PC-3 (cell line): ENCODE data around the gene CEP104. TPM values are rescaled to one million over a fixed set of nuclear protein-coding genes. Genes with fewer than 3 reads are reported as not detected.
"Not testable (repeated sequence)": the region's sequence is repeated elsewhere in the genome, so short reads cannot be mapped to it uniquely, and the experiment has no call there.

Experiments
- ATAC-seq: fragments of 200-7000 bp; cut with Tn5 transposase; 2 replicates; pipeline ENCODE4 v1.9.1; 2020; ENCODE audit warnings: mild to moderate bottlenecking, moderate library complexity
- BruUV-seq: library from RNA; stranded (reverse); fragments of 400-500 nt; replicated peaks from 2 replicates; lab custom pipeline; 2021; lab: Mats Ljungman, UMichigan
- CTCF ChIA-PET: fragments of 300-600 bp; sonication (Branson Sonifier 250); formaldehyde crosslinking; loops from one replicate; lab custom pipeline; 2022; ENCODE audit warnings: antibody characterized with exemption; lab: Charles Lee
- POLR2A ChIA-PET: fragments of 300-600 bp; sonication (Branson Sonifier 250); formaldehyde crosslinking; loops from one replicate; lab custom pipeline; 2022; ENCODE audit warnings: antibody characterized with exemption; ENCODE audit not compliant: unreplicated experiment; lab: Charles Lee
- DNase-seq: peaks from one replicate; pipeline ENCODE4 v3.0.0-alpha.2; 2015
- H2AFZ ChIP-seq: fragments of 300-600 bp; sonication (generic); 2 replicates; pipeline ENCODE4 v1.6.0; 2016; ENCODE audit warnings: antibody characterized with exemption, low read length
- H3F3A ChIP-seq: fragments of 300-600 bp; sonication (generic); one replicate; pipeline ENCODE4 v1.6.0; 2017; ENCODE audit warnings: antibody characterized with exemption, low read length, control low read depth, mild to moderate bottlenecking; ENCODE audit not compliant: unreplicated experiment
- H3K27ac ChIP-seq: fragments of 300-600 bp; sonication (generic); 2 replicates; pipeline ENCODE4 v1.5.1; 2016; ENCODE audit warnings: mild to moderate bottlenecking, low read length
- H3K27me3 ChIP-seq: fragments of 300-600 bp; sonication (generic); 2 replicates; pipeline ENCODE4 v1.6.1; 2016; ENCODE audit warnings: low read length, mixed read lengths
- H3K36me3 ChIP-seq: fragments of 300-600 bp; sonication (generic); 2 replicates; pipeline ENCODE4 v1.6.1; 2016; ENCODE audit warnings: low read depth, mixed run types, low read length, mixed read lengths
- H3K4me1 ChIP-seq: fragments of 300-600 bp; sonication (generic); 2 replicates; pipeline ENCODE4 v1.5.1; 2016; ENCODE audit warnings: low read length; ENCODE audit not compliant: insufficient read depth
- H3K4me2 ChIP-seq: fragments of 300-600 bp; sonication (generic); 2 replicates; pipeline ENCODE4 v1.6.0; 2016; ENCODE audit warnings: low read length
- H3K4me3 ChIP-seq: fragments of 300-600 bp; sonication (generic); 2 replicates; pipeline ENCODE4 v1.5.1; 2016; ENCODE audit warnings: mild to moderate bottlenecking, low read length, mixed read lengths
- H3K79me2 ChIP-seq: fragments of 300-600 bp; sonication (generic); 2 replicates; pipeline ENCODE4 v1.6.1; 2017; ENCODE audit warnings: low read length, mixed read lengths
- H3K9ac ChIP-seq: fragments of 300-600 bp; sonication (generic); 2 replicates; pipeline ENCODE4 v1.6.0; 2016; ENCODE audit warnings: mild to moderate bottlenecking, low read length
- H3K9me2 ChIP-seq: fragments of 300-600 bp; sonication (generic); replicated peaks from 2 replicates; pipeline ENCODE4 v1.6.1; 2016; ENCODE audit warnings: mixed run types, low read length, mixed read lengths
- H3K9me3 ChIP-seq: fragments of 300-600 bp; sonication (generic); 2 replicates; pipeline ENCODE4 v1.6.1; 2016; ENCODE audit warnings: low read length, mixed read lengths
- H4K20me1 ChIP-seq: fragments of 300-600 bp; sonication (generic); 2 replicates; pipeline ENCODE4 v1.6.1; 2016; ENCODE audit warnings: low read length, mixed read lengths
- CTCF ChIP-seq: fragments of 300-600 bp; sonication (generic); conservative IDR thresholded peaks from 2 replicates; pipeline ENCODE4 v1.5.1; 2017; ENCODE audit warnings: antibody characterized with exemption, low read depth, mild to moderate bottlenecking, low read length
- EZH2 ChIP-seq: fragments of 300-600 bp; sonication (generic); IDR thresholded peaks from one replicate; pipeline ENCODE4 v1.6.1; 2017; ENCODE audit warnings: antibody characterized with exemption, mild to moderate bottlenecking, low read length; ENCODE audit not compliant: unreplicated experiment
- EZH2phosphoT487 ChIP-seq: fragments of 300-600 bp; sonication (generic); IDR thresholded peaks from 2 replicates; pipeline ENCODE4 v1.6.1; 2018; ENCODE audit warnings: mild to moderate bottlenecking, antibody characterized with exemption, low read length, borderline replicate concordance
- intact Hi-C: fragments of 100-400 bp; cut with micrococcal nuclease; formaldehyde crosslinking; loops from 2 replicates; pipeline ENCODE4 v1.9.0; 2023
- total RNA-seq: library from RNA; depleted of rRNA; stranded (reverse); fragments of >200 nt; gene quantifications from 2 replicates; pipeline ENCODE4 v1.2.3, GENCODE V29; 2014

Gene CEP104
- total RNA-seq, 1 experiment from 2014 or later, result 64.1 TPM

GRCh38 chr1:3814065-3814464, 42.9 kb downstream of the CEP104 start:
- TSS peak; percentile 15 for BruUV-seq

GRCh38 chr1:3811595-3811911, 45.5 kb downstream of the CEP104 start:
- 0 out of 2 replicates have a peak, but pooled peaks cover 3% of the 10 kb centered on the region for H3K36me3 ChIP-seq
- no TSS peak for BruUV-seq
- no peak for TF ChIP-seq EZH2
- no peak for TF ChIP-seq EZH2phosphoT487
- TF ChIP-seq CTCF, result no peak
- H2AFZ ChIP-seq, result peak overlapping the region; percentile 33; the same call in 1 of the 2 replicates
- H3K4me2 ChIP-seq, result 0 out of 2 replicates have a peak overlapping the region, but pooled peaks have one; percentile 1
- H3K4me3 ChIP-seq, result no peak overlapping the region
- ChIA-PET POLR2A (no interaction called here), CTCF (no interaction called here)
- ATAC-seq, result peak; percentile 8; the same call in 1 of the 2 replicates
- intact Hi-C loops, result no loop called here
- H3K27me3 ChIP-seq, result no peaks in the 10 kb centered on the region
- no peak for DNase-seq
- H3K9me2 ChIP-seq, result no peaks in the 10 kb centered on the region
- no peaks in the 10 kb centered on the region for H3F3A ChIP-seq
- H3K79me2 ChIP-seq, result no peaks in the 10 kb centered on the region
- no peaks in the 10 kb centered on the region for H3K9me3 ChIP-seq
- no peak overlapping the region for H3K27ac ChIP-seq
- H3K9ac ChIP-seq, result no peak overlapping the region
- H4K20me1 ChIP-seq, result no peaks in the 10 kb centered on the region
- no peaks in the 10 kb centered on the region for H3K4me1 ChIP-seq

More at GRCh38 chr1:3814065-3814464, 42.9 kb downstream of the CEP104 start:
- ATAC-seq (no peak), DNase-seq (no peak)
- Histone ChIP-seq H3F3A (no peaks in the 10 kb centered on the region), H3K9me2 (no peaks in the 10 kb centered on the region), H3K27me3 (no peaks in the 10 kb centered on the region), H3K27ac (no peak overlapping the region), H3K79me2 (no peaks in the 10 kb centered on the region), H3K4me1 (no peaks in the 10 kb centered on the region), H3K9ac (no peak overlapping the region), H4K20me1 (no peaks in the 10 kb centered on the region), H2AFZ (no peak overlapping the region), H3K4me2 (no peak overlapping the region), H3K9me3 (no peaks in the 10 kb centered on the region), H3K4me3 (no peak overlapping the region), H3K36me3 (0 out of 2 replicates have a peak, but pooled peaks cover 3% of the 10 kb centered on the region)
- intact Hi-C loops, result no loop called here
- no peak for TF ChIP-seq EZH2
- no peak for TF ChIP-seq EZH2phosphoT487
- no peak for TF ChIP-seq CTCF
- POLR2A ChIA-PET, result no interaction called here
- CTCF ChIA-PET, result no interaction called here

GRCh38 chr1:3810149-3810761, 46.8 kb downstream of the CEP104 start:
- H3K27me3 ChIP-seq, H3F3A ChIP-seq, H3K4me1 ChIP-seq, intact Hi-C loops, H4K20me1 ChIP-seq, POLR2A ChIA-PET, H3K27ac ChIP-seq, H3K9me2 ChIP-seq, H3K9ac ChIP-seq, H3K79me2 ChIP-seq, H3K4me2 ChIP-seq, BruUV-seq, H3K36me3 ChIP-seq, H3K4me3 ChIP-seq, H2AFZ ChIP-seq, ATAC-seq, CTCF ChIA-PET, H3K9me3 ChIP-seq, DNase-seq: not testable (repeated sequence)
